ENCODE measurements around the gene SLC25A39. TPM values are rescaled to one million over a fixed set of nuclear protein-coding genes. Genes with fewer than 3 reads are reported as not detected.
"Not testable (repeated sequence)": the region's sequence is repeated elsewhere in the genome, so short reads cannot be mapped to it uniquely, and the experiment has no call there.

SLC25A39 gene
- total and polyA plus RNA-seq, 8 donors = 55.5 to 121 (median 91.8) TPM

DNA sequence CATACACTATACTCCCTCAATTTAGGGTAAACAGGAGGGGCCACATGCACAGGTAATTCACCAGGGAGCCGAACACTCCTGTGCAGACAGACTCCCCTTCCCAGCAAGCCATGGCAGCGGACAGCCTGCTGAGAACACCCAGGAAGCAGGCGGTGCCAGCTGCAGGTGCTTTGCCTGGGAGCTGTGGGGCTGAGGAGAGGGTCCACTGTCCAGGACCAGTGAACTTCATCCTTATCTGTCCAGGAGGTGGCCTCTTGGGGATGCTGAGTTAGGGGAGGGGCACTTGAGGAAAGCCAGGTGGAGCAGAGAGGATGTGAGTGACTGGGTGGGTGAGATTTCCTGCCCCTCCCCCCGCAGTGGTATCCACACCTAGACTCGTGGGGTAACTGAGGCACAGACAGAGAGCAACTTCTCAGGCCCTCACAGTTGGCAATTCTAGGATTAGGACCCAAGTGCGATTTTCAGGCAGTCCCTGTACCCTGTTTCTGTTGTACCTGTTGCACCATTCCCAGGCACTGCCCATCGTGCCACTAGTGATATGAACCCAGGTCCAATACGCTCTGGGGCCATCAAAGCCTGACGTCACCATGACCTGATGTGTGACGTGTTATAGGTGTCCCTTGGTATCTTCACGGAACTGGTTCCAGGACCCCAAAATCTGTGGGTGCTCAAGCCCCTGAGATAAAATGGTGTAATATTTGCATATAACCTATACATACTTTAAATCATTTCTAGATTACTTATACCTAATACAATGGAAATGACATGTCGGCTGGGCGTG, 21.6 kb upstream of the SLC25A39 start:
- DNase-seq = peak in 1 of 4 donors; percentile 69
- H3K9me3 ChIP-seq = no peaks in the 10 kb centered on the region
- TF ChIP-seq CTCF (IDR thresholded peaks at IDR 0.05) = no peak
- H3K27ac ChIP-seq = peak overlapping the region; percentile 87 to 98
- no peak for ATAC-seq
- H3K4me3 ChIP-seq = peak overlapping the region; percentile 66 to 78
- H3K4me1 ChIP-seq = peaks cover 6 to 58% of the 10 kb centered on the region in 2 donors
- no peaks in the 10 kb centered on the region for H3K27me3 ChIP-seq
- H3K36me3 ChIP-seq = peaks cover 0 to 29% of the 10 kb centered on the region in 2 donors
- intact Hi-C loops (cut with DNase I) = no loop called here

GRCh38 chr17:44345454-44346026, 20.9 kb upstream of the SLC25A39 start:
- ATAC-seq = peak; percentile 61
- Histone ChIP-seq H3K9me3 (no peaks in the 10 kb centered on the region), H3K36me3 (peaks cover 0 to 22% of the 10 kb centered on the region in 2 donors), H3K4me3 (peak overlapping the region; percentile 66 to 78), H3K27me3 (no peaks in the 10 kb centered on the region), H3K4me1 (peaks cover 6 to 61% of the 10 kb centered on the region in 2 donors), H3K27ac (peak overlapping the region; percentile 87 to 98)
- intact Hi-C loops (cut with DNase I) = no loop called here
- DNase-seq = peak in 2 of 4 donors; percentile 36 to 63
- TF ChIP-seq CTCF (IDR thresholded peaks at IDR 0.05) = peak; percentile 37 to 39

DNA sequence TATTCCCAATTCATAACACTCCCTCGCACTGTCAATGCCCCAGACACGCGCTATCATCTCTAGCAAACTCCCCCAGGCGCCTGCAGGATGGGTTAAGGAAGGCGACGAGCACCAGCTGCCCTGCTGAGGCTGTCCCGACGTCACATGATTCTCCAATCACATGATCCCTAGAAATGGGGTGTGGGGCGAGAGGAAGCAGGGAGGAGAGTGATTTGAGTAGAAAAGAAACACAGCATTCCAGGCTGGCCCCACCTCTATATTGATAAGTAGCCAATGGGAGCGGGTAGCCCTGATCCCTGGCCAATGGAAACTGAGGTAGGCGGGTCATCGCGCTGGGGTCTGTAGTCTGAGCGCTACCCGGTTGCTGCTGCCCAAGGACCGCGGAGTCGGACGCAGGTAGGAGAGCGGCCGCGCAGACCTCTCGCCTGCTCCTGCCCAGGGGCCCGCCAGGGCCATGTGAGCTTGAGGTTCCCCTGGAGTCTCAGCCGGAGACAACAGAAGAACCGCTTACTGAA, 20.4 kb upstream of the SLC25A39 start, which contains the start of gene GRN:
Gene GRN (plus strand): TSS at position 364 of the 515 bp plus-strand sequence. CDS start 3,863 bp downstream, outside the sequence.
- Histone ChIP-seq H3K4me1 (peaks cover 6 to 65% of the 10 kb centered on the region in 2 donors), H3K9me3 (no peaks in the 10 kb centered on the region), H3K36me3 (peaks cover 0 to 16% of the 10 kb centered on the region in 2 donors), H3K27ac (peak within 1 kb of the TSS; percentile 87 to 98), H3K4me3 (peak within 1 kb of the TSS; percentile 66 to 78), H3K27me3 (no peaks in the 10 kb centered on the region)
- DNase-seq (peak; percentile 92 to 98 (median 96)), ATAC-seq (peak; percentile 98)
- intact Hi-C loops (cut with DNase I) = no loop called here
- no peak for TF ChIP-seq CTCF (IDR thresholded peaks at IDR 0.05)

- Histone ChIP-seq H3K27ac (no peak overlapping the region), H3K4me1 (peaks cover 6 to 65% of the 10 kb centered on the region in 2 donors), H3K9me3 (no peaks in the 10 kb centered on the region), H3K27me3 (no peaks in the 10 kb centered on the region), H3K36me3 (peaks cover 0 to 3% of the 10 kb centered on the region in 2 donors), H3K4me3 (no peak overlapping the region)
- intact Hi-C loops (cut with DNase I) = no loop called here
- ATAC-seq = no peak
- no peak for TF ChIP-seq CTCF (IDR thresholded peaks at IDR 0.05)
- DNase-seq = peak in 1 of 4 donors; percentile 35
These were observed 19.0 kb upstream of the SLC25A39 start for GRCh38 chr17:44343510-44344209.

DNA sequence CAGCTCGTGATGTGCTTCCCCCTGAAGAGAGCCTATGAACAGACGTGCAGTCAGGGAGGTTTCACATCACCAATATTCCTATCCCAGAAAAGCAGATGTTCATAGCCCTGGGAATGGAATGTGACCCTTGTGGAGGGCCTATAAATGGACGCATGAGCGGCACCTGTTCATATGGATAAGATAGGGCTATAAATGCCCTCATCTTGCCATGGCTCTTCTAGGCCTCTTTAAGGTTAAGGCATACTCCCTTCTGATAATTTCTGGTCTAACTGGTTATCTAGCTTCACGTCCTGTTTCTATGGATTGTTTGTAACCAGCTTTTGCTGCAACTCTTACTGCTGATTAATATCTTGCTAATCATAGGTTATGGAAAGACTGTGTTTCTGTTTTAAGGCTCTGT, 15.9 kb upstream of the SLC25A39 start:
- peaks cover 0 to 46% of the 10 kb centered on the region in 2 donors for H3K4me1 ChIP-seq
- intact Hi-C loops (cut with DNase I); H3K4me3 ChIP-seq; DNase-seq; H3K36me3 ChIP-seq; ATAC-seq; H3K27me3 ChIP-seq; H3K9me3 ChIP-seq: not testable (repeated sequence)
- peak overlapping the region in 1 of 2 donors; percentile 69 for H3K27ac ChIP-seq

Measured in left lung (tissue), 10 donors.